GM10248 (cell line): ENCODE measurements around the gene SLCO3A1.

Source experiments
- CTCF ChIA-PET: fragments of 300-600 bp; sonication (Branson Sonifier 250); formaldehyde crosslinking; extraction: SDS; loops from one replicate; lab custom pipeline; 2021; ENCODE audit warnings: antibody characterized with exemption; lab: Yijun Ruan, JAX
- POLR2A ChIA-PET: fragments of 350-650 bp; sonication (Branson Sonifier 250); formaldehyde crosslinking; extraction: SDS; loops from one replicate; lab custom pipeline; 2020; ENCODE audit warnings: antibody characterized with exemption; lab: Yijun Ruan, JAX
- DNase-seq: peaks from one replicate; pipeline ENCODE4 v3.0.0; 2012; ENCODE audit errors: extremely low spot score
- TF ChIP-seq, protein P1 (sequence below): IDR thresholded peaks from 2 replicates; pipeline ENCODE4 v1.5.1; 2012; ENCODE audit warnings: mild to moderate bottlenecking, low read depth; ENCODE audit errors: extremely low read depth, missing control alignments, control extremely low read depth

The SLCO3A1 gene

DNA sequence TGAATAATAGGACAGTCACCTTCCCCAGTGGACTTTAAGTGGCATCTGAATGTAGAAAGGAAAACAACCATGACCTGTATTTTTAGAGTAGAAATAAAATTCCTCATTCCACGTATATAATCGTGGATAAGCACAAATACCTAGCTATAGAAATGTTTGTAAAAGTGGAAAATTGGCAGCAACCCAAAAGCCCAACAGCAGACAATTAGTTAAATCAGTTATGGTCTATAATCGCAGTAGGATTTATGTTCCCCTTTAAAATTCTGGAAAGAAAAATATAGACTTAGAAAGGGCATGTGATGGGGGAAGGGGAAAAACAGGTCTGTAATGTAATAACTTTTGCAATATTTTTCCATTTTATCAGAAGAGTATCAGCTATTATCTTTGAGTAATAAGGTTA, 298.2 kb downstream of the SLCO3A1 start:
- TF ChIP-seq, protein P1, sequence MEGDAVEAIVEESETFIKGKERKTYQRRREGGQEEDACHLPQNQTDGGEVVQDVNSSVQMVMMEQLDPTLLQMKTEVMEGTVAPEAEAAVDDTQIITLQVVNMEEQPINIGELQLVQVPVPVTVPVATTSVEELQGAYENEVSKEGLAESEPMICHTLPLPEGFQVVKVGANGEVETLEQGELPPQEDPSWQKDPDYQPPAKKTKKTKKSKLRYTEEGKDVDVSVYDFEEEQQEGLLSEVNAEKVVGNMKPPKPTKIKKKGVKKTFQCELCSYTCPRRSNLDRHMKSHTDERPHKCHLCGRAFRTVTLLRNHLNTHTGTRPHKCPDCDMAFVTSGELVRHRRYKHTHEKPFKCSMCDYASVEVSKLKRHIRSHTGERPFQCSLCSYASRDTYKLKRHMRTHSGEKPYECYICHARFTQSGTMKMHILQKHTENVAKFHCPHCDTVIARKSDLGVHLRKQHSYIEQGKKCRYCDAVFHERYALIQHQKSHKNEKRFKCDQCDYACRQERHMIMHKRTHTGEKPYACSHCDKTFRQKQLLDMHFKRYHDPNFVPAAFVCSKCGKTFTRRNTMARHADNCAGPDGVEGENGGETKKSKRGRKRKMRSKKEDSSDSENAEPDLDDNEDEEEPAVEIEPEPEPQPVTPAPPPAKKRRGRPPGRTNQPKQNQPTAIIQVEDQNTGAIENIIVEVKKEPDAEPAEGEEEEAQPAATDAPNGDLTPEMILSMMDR, result no peak
- POLR2A ChIA-PET, result no interaction called here
- CTCF ChIA-PET, result interaction anchor here (1.1 kb wide), 1 partner anchor 10 kb away, joined by 3 read pairs; no protein-coding TSS in a partner anchor
- no peak for DNase-seq

DNA sequence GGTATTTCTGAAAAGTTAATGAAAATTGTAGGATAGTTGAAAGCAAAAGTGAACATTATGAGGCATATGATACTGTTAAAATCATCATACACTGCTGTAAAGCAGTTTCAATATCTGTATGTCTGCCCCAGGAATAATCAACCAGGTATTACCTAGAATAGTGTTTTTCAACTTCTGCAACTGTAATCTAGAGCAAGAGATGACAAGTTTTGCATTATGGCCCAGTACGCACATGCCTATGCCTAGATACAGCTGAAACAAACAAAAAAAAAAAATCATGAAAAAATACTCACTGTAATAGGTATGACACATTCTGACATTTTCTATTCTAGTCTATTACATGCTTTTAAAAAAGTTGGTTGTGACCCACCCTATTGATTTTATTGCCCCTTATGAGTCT, 299.5 kb downstream of the SLCO3A1 start:
- CTCF ChIA-PET, result no interaction called here

DNA sequence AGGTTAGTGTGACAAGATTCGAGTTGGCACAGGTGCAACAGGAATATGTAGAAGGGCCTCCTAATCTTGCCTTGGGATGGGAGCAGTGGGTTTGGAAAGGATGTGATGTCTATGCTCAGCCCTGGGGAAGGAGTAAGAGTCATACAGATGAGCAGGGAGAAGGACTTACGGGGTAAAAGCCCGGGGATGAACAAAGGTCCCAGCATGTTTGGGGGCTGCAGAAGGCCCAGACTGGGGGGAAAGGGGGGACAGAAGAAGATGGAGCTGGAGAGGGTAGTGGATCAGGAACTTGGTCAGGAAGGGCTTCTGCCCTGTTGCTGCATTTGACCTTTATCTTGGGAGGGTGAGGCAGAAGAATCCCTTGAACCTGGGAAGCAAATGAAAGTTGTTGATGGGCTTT, 300.1 kb downstream of the SLCO3A1 start:
- POLR2A ChIA-PET, result no interaction called here
- CTCF ChIA-PET, result no interaction called here
- TF ChIP-seq, protein P1, result no peak

More for the DNA sequence above, 299.5 kb downstream of the SLCO3A1 start:
- POLR2A ChIA-PET, result no interaction called here
- DNase-seq, result no peak
- TF ChIP-seq, protein P1, result no peak

DNA sequence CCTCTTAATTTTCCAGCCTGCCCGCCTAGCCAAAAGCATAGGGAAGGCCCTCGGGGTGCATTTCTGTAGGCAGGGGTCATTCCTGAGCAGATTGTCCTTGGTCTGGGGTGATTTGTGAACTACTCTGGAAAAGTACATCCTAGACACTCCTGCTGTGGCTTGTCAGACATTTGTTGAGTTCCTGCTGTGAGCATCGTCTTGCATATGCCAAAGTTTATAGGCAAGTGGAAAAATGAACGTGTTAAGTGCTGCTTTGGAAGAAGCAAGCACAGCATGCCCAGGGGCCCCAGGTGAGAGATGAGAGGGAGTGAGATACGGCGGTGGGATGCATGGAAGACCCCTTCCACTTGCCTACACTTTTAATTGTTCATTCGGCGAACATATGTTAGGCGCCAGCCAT, 302.4 kb downstream of the SLCO3A1 start:
- ChIA-PET POLR2A (no interaction called here), CTCF (no interaction called here)
- no peak for DNase-seq
- TF ChIP-seq, protein P1, result no peak

More for the DNA sequence above, 300.1 kb downstream of the SLCO3A1 start:
- DNase-seq, result no peak

DNA sequence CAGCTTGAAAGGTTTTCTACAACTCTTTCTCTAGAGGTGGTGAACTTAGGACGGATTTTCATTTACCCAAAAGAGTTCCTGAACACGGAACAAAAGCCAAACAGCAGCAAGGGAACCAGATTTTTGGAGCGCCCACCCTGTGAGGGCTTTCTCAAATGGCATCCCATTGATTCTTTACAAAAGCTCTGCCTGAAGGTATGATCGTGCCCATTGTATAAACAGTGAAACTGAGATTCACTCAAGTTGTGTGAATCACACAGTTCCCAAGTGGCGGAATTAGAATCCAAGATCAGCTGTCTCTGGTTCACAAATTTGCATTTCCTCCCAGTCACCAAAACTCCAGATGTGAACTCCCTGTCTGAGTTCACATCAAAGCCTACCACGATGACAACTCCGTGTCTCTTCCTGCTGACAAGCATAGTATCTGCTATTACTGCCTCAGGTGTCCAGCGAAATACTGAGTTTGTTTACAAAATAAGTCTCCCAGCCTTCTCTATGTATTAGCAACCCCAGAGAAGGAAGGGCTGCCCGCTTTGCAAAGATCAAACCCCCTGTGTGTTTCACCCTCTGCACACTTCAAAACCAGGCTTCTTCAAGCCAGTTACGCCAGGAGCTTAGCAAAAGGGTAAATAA, 304.3 kb downstream of the SLCO3A1 start:
- ChIA-PET CTCF (interaction anchor here (0.8 to 1.9 kb wide), 2 partner anchors 8 to 11 kb away, joined by 3 to 7 read pairs; no protein-coding TSS in a partner anchor), POLR2A (no interaction called here)
- DNase-seq, result no peak
- TF ChIP-seq, protein P1, result no peak

DNA sequence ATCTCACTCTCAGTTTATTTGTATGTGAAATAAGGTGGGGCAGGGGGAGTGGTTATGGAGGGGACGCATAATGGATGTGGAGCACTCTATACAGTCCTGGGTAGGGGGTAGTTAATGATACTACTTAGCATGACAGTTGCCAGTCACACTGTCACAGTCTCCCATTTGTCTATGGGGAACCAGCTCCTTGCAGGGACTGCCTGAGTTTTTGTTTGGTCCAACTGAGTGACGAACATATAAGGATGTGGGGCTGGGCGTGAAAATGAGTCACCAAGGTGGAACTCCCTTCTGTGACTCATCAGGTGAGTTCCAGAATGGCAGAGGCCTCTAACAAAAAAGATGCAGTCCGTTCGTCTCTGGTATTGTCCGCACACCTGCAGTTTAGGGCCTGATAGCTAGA, 304.9 kb downstream of the SLCO3A1 start:
- POLR2A ChIA-PET, result no interaction called here
- no peak for DNase-seq
- TF ChIP-seq, protein P1, result no peak
- CTCF ChIA-PET, result interaction anchor here (0.8 to 1.9 kb wide), 2 partner anchors 9 to 10 kb away, joined by 3 to 7 read pairs; no protein-coding TSS in a partner anchor
